GM23338 (cell line): Measurements from ENCODE around the gene THADA. TPM values are rescaled to one million over a fixed set of nuclear protein-coding genes. Genes with fewer than 3 reads are reported as not detected.

ENCODE experiments used
- ATAC-seq: fragments of 200-7000 bp; cut with Tn5 transposase; 3 replicates; pipeline ENCODE4 v1.9.1; 2020
- DNase-seq: peaks from one replicate; pipeline ENCODE4 v3.0.0-alpha.2; 2015; ENCODE audit warnings: low spot score
- H2AFZ ChIP-seq: fragments of 200-600 bp; sonication (generic); 2 replicates; pipeline ENCODE4 v1.8.0; 2016; ENCODE audit warnings: antibody characterized with exemption, mild to moderate bottlenecking, moderate library complexity
- H3F3A ChIP-seq: fragments of 200-600 bp; sonication (generic); replicated peaks from 2 replicates; pipeline ENCODE4 v1.8.0; 2017; ENCODE audit warnings: antibody characterized with exemption, mixed run types, low read depth
- H3K27ac ChIP-seq: fragments of 200-600 bp; sonication (generic); 2 replicates; pipeline ENCODE4 v1.6.1; 2016; ENCODE audit warnings: low read depth
- H3K27me3 ChIP-seq: fragments of 200-600 bp; sonication (generic); 2 replicates; pipeline ENCODE4 v1.8.0; 2016; ENCODE audit warnings: mild to moderate bottlenecking, mixed run types, moderate library complexity; ENCODE audit not compliant: insufficient read depth
- H3K36me3 ChIP-seq: fragments of 200-600 bp; sonication (generic); 2 replicates; pipeline ENCODE4 v1.8.0; 2016; ENCODE audit warnings: mild to moderate bottlenecking; ENCODE audit not compliant: insufficient read depth
- H3K4me1 ChIP-seq: fragments of 200-600 bp; sonication (generic); 2 replicates; pipeline ENCODE4 v1.8.0; 2016; ENCODE audit warnings: mild to moderate bottlenecking, moderate library complexity; ENCODE audit not compliant: insufficient read depth
- H3K4me2 ChIP-seq: fragments of 200-600 bp; sonication (generic); 2 replicates; pipeline ENCODE4 v1.7.1; 2017; ENCODE audit warnings: mixed run types
- H3K4me3 ChIP-seq: fragments of 200-600 bp; sonication (generic); 2 replicates; pipeline ENCODE4 v1.6.1; 2016; ENCODE audit warnings: mixed run types
- H3K79me2 ChIP-seq: fragments of 200-600 bp; sonication (generic); replicated peaks from 2 replicates; pipeline ENCODE4 v1.8.0; 2017; ENCODE audit warnings: mild to moderate bottlenecking; ENCODE audit not compliant: insufficient read depth
- H3K9me2 ChIP-seq: fragments of 200-600 bp; sonication (generic); 2 replicates; pipeline ENCODE4 v1.8.0; 2017; ENCODE audit not compliant: insufficient read depth
- H4K20me1 ChIP-seq: fragments of 200-600 bp; sonication (generic); replicated peaks from 2 replicates; pipeline ENCODE4 v1.8.0; 2017; ENCODE audit warnings: mild to moderate bottlenecking; ENCODE audit not compliant: insufficient read depth
- H3K27ac Mint-ChIP-seq: 2 replicates; pipeline ENCODE4 v1.8.0; 2020; ENCODE audit warnings: inconsistent platforms, mild to moderate bottlenecking, moderate library complexity, mixed read lengths
- H3K27me3 Mint-ChIP-seq: 3 replicates; pipeline ENCODE4 v1.8.0; 2022; ENCODE audit warnings: low read depth, mild to moderate bottlenecking, moderate library complexity, mixed read lengths, inconsistent platforms; ENCODE audit not compliant: insufficient read depth, poor library complexity
- H3K36me3 Mint-ChIP-seq: 3 replicates; pipeline ENCODE4 v1.8.0; 2021; ENCODE audit warnings: low read depth, mild to moderate bottlenecking, inconsistent platforms, moderate library complexity, mixed read lengths
- H3K4me1 Mint-ChIP-seq: 3 replicates; pipeline ENCODE4 v1.8.0; 2020; ENCODE audit warnings: mild to moderate bottlenecking, inconsistent platforms, mixed read lengths
- H3K4me3 Mint-ChIP-seq: 3 replicates; pipeline ENCODE4 v1.8.0; 2021; ENCODE audit warnings: moderate library complexity, mild to moderate bottlenecking, inconsistent platforms, mixed read lengths
- H3K9me3 Mint-ChIP-seq: 3 replicates; pipeline ENCODE4 v1.8.0; 2020; ENCODE audit warnings: moderate library complexity, mild to moderate bottlenecking, inconsistent platforms, mixed read lengths
- CREB1 ChIP-seq: fragments of 250-450 bp; sonication (Bioruptor Pico); IDR thresholded peaks from 2 replicates; pipeline ENCODE4 v1.5.0; 2020; ENCODE audit warnings: low read depth, mild to moderate bottlenecking, moderate library complexity
- CTCF ChIP-seq, 2 experiments: fragments of 200-600 bp in 1 of 2; sonication (generic) in 1 of 2; conservative IDR thresholded peaks; 2 replicates each; pipeline versions ENCODE4 v1.5.1 to v1.6.1; 2016 to 2017; ENCODE audit warnings: antibody characterized with exemption in 2 of 2, low read depth in 2 of 2, mild to moderate bottlenecking in 2 of 2, moderate library complexity in 1 of 2
- ETS1 ChIP-seq: IDR thresholded peaks from 2 replicates; pipeline ENCODE4 v1.6.1; 2016; ENCODE audit warnings: antibody characterized with exemption
- EZH2 ChIP-seq: fragments of 200-600 bp; sonication (generic); IDR thresholded peaks from one replicate; pipeline ENCODE4 v1.8.0; 2017; ENCODE audit warnings: antibody characterized with exemption, mild to moderate bottlenecking, low read depth; ENCODE audit not compliant: unreplicated experiment
- JUNB ChIP-seq: IDR thresholded peaks from one replicate; pipeline ENCODE4 v1.6.1; 2016; ENCODE audit warnings: antibody characterized with exemption; ENCODE audit not compliant: unreplicated experiment
- NANOG ChIP-seq: IDR thresholded peaks from 2 replicates; pipeline ENCODE4 v1.6.1; 2016; ENCODE audit warnings: antibody characterized with exemption, borderline replicate concordance
- POLR2AphosphoS5 ChIP-seq: IDR thresholded peaks from 2 replicates; pipeline ENCODE4 v1.6.1; 2016; ENCODE audit warnings: antibody characterized with exemption, low read depth
- REST ChIP-seq: IDR thresholded peaks from one replicate; pipeline ENCODE4 v1.6.1; 2018; ENCODE audit warnings: antibody characterized with exemption; ENCODE audit not compliant: unreplicated experiment
- STAT1 ChIP-seq: IDR thresholded peaks from one replicate; pipeline ENCODE4 v1.6.1; 2016; ENCODE audit warnings: antibody characterized with exemption; ENCODE audit not compliant: unreplicated experiment
- ZNF114 ChIP-seq: fragments of 250-450 bp; sonication (Bioruptor Pico); IDR thresholded peaks from 2 replicates; pipeline ENCODE4 v1.5.0; 2020; ENCODE audit warnings: mild to moderate bottlenecking, moderate library complexity
- ZNF331 ChIP-seq: fragments of 250-450 bp; sonication (Bioruptor Pico); IDR thresholded peaks from 2 replicates; pipeline ENCODE4 v1.5.0; 2020; ENCODE audit warnings: low read depth, mild to moderate bottlenecking, moderate library complexity
- polyA plus RNA-seq: library from polyadenylated mRNA; unstranded; fragments of >200 nt; fragmentation: Nextera tagmentation; extraction: Ambion mirVana; gene quantifications from 2 replicates; pipeline ENCODE4 v1.2.1, GENCODE V29; 2016
- total RNA-seq: library from RNA; depleted of rRNA; stranded (reverse); fragments of >200 nt; shearing (Covaris generic); gene quantifications from 2 replicates; pipeline ENCODE4 v1.2.3, GENCODE V29; 2014

THADA gene
- total and polyA plus RNA-seq, 2 experiments from 2014 or later = 17.0 to 30.7 TPM

- TF ChIP-seq REST (no peak), STAT1 (no peak), JUNB (no peak), ZNF331 (CRISPR knock-in tag) (no peak), CREB1 (CRISPR knock-in tag) (no peak), NANOG (no peak), POLR2AphosphoS5 (no peak), ZNF114 (no peak), CTCF (conservative IDR thresholded peaks at IDR 0.05; ENCODE audit: low read depth in 2 of 2) (no peak), EZH2 (no peak), ETS1 (no peak)
Observed at GRCh38 chr2:43255296-43255910, 340.4 kb downstream of the THADA start (continued).

GRCh38 chr2:43254331-43254730, 341.5 kb downstream of the THADA start:
- H2AFZ ChIP-seq = no peak overlapping the region
- H3K36me3 ChIP-seq = no peaks in the 10 kb centered on the region
- Mint-ChIP-seq H3K4me1 (peaks cover 3% of the 10 kb centered on the region; the same call in 1 of the 3 replicates), H3K36me3 (no peaks in the 10 kb centered on the region), H3K9me3 (no peaks in the 10 kb centered on the region), H3K4me3 (no peak overlapping the region), H3K27me3 (no peaks in the 10 kb centered on the region), H3K27ac (no peak overlapping the region)
- H3K9me2 ChIP-seq = no peaks in the 10 kb centered on the region
- no peaks in the 10 kb centered on the region for H3K4me1 ChIP-seq
- no peaks in the 10 kb centered on the region for H3K79me2 ChIP-seq
- H3K4me2 ChIP-seq = no peak overlapping the region
- ATAC-seq (no peak), DNase-seq (no peak)
- no peaks in the 10 kb centered on the region for H3K27me3 ChIP-seq
- no peaks in the 10 kb centered on the region; the same call in 1 of the 2 replicates for H4K20me1 ChIP-seq
- H3F3A ChIP-seq = no peaks in the 10 kb centered on the region
- H3K4me3 ChIP-seq = no peak overlapping the region
- no peak overlapping the region for H3K27ac ChIP-seq
- TF ChIP-seq EZH2 = no peak
- no peak for TF ChIP-seq CTCF (conservative IDR thresholded peaks at IDR 0.05; ENCODE audit: low read depth in 2 of 2)
- TF ChIP-seq POLR2AphosphoS5 = no peak
- TF ChIP-seq CREB1 (CRISPR knock-in tag) = no peak
- TF ChIP-seq NANOG = no peak
- TF ChIP-seq ETS1 = no peak
- no peak for TF ChIP-seq STAT1
- no peak for TF ChIP-seq ZNF331 (CRISPR knock-in tag)
- no peak for TF ChIP-seq ZNF114
- TF ChIP-seq REST = no peak
